ENCODE data around the gene CRTC1. TPM values are rescaled to one million over a fixed set of nuclear protein-coding genes. Genes with fewer than 3 reads are reported as not detected.

The CRTC1 gene
- total and polyA plus RNA-seq, 2 of the 13 experiments (the other 11 are each of a cell fraction or from before 2014, with no cell fraction given): 2.0 to 2.7 TPM

DNA sequence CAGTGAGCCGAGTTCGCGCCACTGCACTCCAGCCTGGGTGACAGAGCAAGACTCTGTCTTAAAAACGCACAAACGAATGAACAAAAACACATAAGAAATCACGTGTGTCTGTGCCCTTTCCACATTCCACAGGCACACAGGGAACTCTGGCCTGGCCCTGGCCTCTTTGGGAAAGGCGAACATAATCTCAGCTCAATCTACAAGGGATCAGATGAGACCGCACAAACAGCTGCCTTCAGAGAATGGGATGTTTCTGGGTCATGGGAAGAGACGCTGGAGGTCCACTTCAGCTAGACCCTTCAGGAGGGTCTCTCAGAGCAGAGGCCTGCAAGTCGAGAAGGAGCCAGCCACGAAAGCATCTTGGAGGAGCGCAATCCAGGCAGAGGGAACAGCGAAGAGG lies 6.3 kb upstream of the CRTC1 start:
- DNase-seq (ENCODE audit: low spot score) (no peak), FAIRE-seq (no peak), ATAC-seq (peak; percentile 11)
- Histone ChIP-seq H3K27ac (ENCODE audit: extremely low read length, insufficient read depth, low read length) (no peak overlapping the region), H3K27me3 (ENCODE audit: control insufficient read depth in 1 of 2, insufficient read depth in 2 of 2, low read length in 2 of 2) (no peaks in the 10 kb centered on the region; a peak in 1 of 5 replicates), H3K36me3 (replicated peaks in 1 of 2; ENCODE audit: control insufficient read depth in 1 of 2, insufficient read depth in 2 of 2, low read length in 2 of 2) (no peaks in the 10 kb centered on the region), H3K4me2 (ENCODE audit: low read depth, low read length) (peak overlapping the region; percentile 76), H3K4me3 (replicated peaks in 1 of 3; ENCODE audit: insufficient read depth in 1 of 3, low read depth in 2 of 3, low read length in 3 of 3) (peak overlapping the region; percentile 1 to 60 (median 40); a peak in 5 of 6 replicates), H3K9me3 (ENCODE audit: low read length) (no peaks in the 10 kb centered on the region), H3K9ac (ENCODE audit: insufficient read depth, low read depth, low read length) (peak overlapping the region; percentile 27; the same call in 1 of the 2 replicates), H3K79me2 (ENCODE audit: insufficient read depth, low read length) (no peaks in the 10 kb centered on the region), H2AFZ (ENCODE audit: low read length) (peak overlapping the region; percentile 70), H3K4me1 (ENCODE audit: insufficient read depth, low read length) (peaks cover 50% of the 10 kb centered on the region), H4K20me1 (ENCODE audit: insufficient read depth, low read length) (no peaks in the 10 kb centered on the region)
- CTCF ChIA-PET (ENCODE audit: low intra/inter-chr PET ratio, low total read pairs): no interaction called here
- POLR2A ChIA-PET: interaction anchor here (0.6 to 1.2 kb wide), 2 partner anchors 88 to 105 kb away, joined by 3 to 4 read pairs; partner anchors contain the start of gene UBA52
- intact Hi-C loops (cut with micrococcal nuclease; ENCODE audit: unreplicated experiment) (loop anchor here (5.0 kb wide), 1 partner anchor 210 kb away; no protein-coding TSS in a partner anchor), in situ Hi-C loops (cut with HindIII; ENCODE audit: extremely low pct_ligation_motif_present, low pct_unique_long_range_greater_than_20kb) (loop anchor here (5.0 to 10.0 kb wide), 2 partner anchors 85 to 202 kb away; no protein-coding TSS in a partner anchor)
- no TSS peak for BruUV-seq (replicated peaks)
- TF ChIP-seq ZBTB20 (CRISPR knock-in tag; IDR thresholded peaks at IDR 0.05; ENCODE audit: borderline replicate concordance, low read depth): 0 out of 2 replicates have a peak, but pooled peaks have one; percentile 46
- TF ChIP-seq, protein P1, sequence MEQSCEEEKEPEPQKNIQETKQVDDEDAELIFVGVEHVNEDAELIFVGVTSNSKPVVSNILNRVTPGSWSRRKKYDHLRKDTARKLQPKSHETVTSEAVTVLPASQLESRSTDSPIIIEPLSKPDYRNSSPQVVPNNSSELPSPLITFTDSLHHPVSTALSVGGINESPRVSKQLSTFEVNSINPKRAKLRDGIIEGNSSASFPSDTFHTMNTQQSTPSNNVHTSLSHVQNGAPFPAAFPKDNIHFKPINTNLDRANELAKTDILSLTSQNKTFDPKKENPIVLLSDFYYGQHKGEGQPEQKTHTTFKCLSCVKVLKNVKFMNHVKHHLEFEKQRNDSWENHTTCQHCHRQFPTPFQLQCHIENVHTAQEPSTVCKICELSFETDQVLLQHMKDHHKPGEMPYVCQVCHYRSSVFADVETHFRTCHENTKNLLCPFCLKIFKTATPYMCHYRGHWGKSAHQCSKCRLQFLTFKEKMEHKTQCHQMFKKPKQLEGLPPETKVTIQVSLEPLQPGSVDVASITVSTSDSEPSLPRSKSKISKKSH (CRISPR knock-in tag; IDR thresholded peaks at IDR 0.05; ENCODE audit: borderline replicate concordance): peak; percentile 79; the same call in 1 of the 2 replicates
- TF ChIP-seq KDM4B (CRISPR knock-in tag; IDR thresholded peaks at IDR 0.05): no peak
- TF ChIP-seq, protein P2, sequence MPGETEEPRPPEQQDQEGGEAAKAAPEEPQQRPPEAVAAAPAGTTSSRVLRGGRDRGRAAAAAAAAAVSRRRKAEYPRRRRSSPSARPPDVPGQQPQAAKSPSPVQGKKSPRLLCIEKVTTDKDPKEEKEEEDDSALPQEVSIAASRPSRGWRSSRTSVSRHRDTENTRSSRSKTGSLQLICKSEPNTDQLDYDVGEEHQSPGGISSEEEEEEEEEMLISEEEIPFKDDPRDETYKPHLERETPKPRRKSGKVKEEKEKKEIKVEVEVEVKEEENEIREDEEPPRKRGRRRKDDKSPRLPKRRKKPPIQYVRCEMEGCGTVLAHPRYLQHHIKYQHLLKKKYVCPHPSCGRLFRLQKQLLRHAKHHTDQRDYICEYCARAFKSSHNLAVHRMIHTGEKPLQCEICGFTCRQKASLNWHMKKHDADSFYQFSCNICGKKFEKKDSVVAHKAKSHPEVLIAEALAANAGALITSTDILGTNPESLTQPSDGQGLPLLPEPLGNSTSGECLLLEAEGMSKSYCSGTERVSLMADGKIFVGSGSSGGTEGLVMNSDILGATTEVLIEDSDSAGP (CRISPR knock-in tag; IDR thresholded peaks at IDR 0.05; ENCODE audit: borderline replicate concordance): 0 out of 2 replicates have a peak, but pooled peaks have one; percentile 14
- peak; percentile 31; the same call in 1 of the 2 replicates for TF ChIP-seq PITX1 (CRISPR knock-in tag; IDR thresholded peaks at IDR 0.05)
- WGBS (ENCODE audit: low lambda C conversion rate): 16% methylated on average over 9 of the region's 13 CpGs

Measured in HepG2 (cell line).